PC-3 (cell line): ENCODE data around the gene RCCD1. TPM values are rescaled to one million over a fixed set of nuclear protein-coding genes. Genes with fewer than 3 reads are reported as not detected.

ENCODE experiments used
- ATAC-seq: fragments of 200-7000 bp; cut with Tn5 transposase; 2 replicates; pipeline ENCODE4 v1.9.1; 2020; ENCODE audit warnings: mild to moderate bottlenecking, moderate library complexity
- BruUV-seq: library from RNA; stranded (reverse); fragments of 400-500 nt; replicated peaks from 2 replicates; lab custom pipeline; 2021; lab: Mats Ljungman, UMichigan
- CTCF ChIA-PET: fragments of 300-600 bp; sonication (Branson Sonifier 250); formaldehyde crosslinking; loops from one replicate; lab custom pipeline; 2022; ENCODE audit warnings: antibody characterized with exemption; lab: Charles Lee
- POLR2A ChIA-PET: fragments of 300-600 bp; sonication (Branson Sonifier 250); formaldehyde crosslinking; loops from one replicate; lab custom pipeline; 2022; ENCODE audit warnings: antibody characterized with exemption; ENCODE audit not compliant: unreplicated experiment; lab: Charles Lee
- DNase-seq: peaks from one replicate; pipeline ENCODE4 v3.0.0-alpha.2; 2015
- H2AFZ ChIP-seq: fragments of 300-600 bp; sonication (generic); 2 replicates; pipeline ENCODE4 v1.6.0; 2016; ENCODE audit warnings: antibody characterized with exemption, low read length
- H3F3A ChIP-seq: fragments of 300-600 bp; sonication (generic); one replicate; pipeline ENCODE4 v1.6.0; 2017; ENCODE audit warnings: antibody characterized with exemption, low read length, control low read depth, mild to moderate bottlenecking; ENCODE audit not compliant: unreplicated experiment
- H3K27ac ChIP-seq: fragments of 300-600 bp; sonication (generic); 2 replicates; pipeline ENCODE4 v1.5.1; 2016; ENCODE audit warnings: mild to moderate bottlenecking, low read length
- H3K27me3 ChIP-seq: fragments of 300-600 bp; sonication (generic); 2 replicates; pipeline ENCODE4 v1.6.1; 2016; ENCODE audit warnings: low read length, mixed read lengths
- H3K36me3 ChIP-seq: fragments of 300-600 bp; sonication (generic); 2 replicates; pipeline ENCODE4 v1.6.1; 2016; ENCODE audit warnings: low read depth, mixed run types, low read length, mixed read lengths
- H3K4me1 ChIP-seq: fragments of 300-600 bp; sonication (generic); 2 replicates; pipeline ENCODE4 v1.5.1; 2016; ENCODE audit warnings: low read length; ENCODE audit not compliant: insufficient read depth
- H3K4me2 ChIP-seq: fragments of 300-600 bp; sonication (generic); 2 replicates; pipeline ENCODE4 v1.6.0; 2016; ENCODE audit warnings: low read length
- H3K4me3 ChIP-seq: fragments of 300-600 bp; sonication (generic); 2 replicates; pipeline ENCODE4 v1.5.1; 2016; ENCODE audit warnings: mild to moderate bottlenecking, low read length, mixed read lengths
- H3K79me2 ChIP-seq: fragments of 300-600 bp; sonication (generic); 2 replicates; pipeline ENCODE4 v1.6.1; 2017; ENCODE audit warnings: low read length, mixed read lengths
- H3K9ac ChIP-seq: fragments of 300-600 bp; sonication (generic); 2 replicates; pipeline ENCODE4 v1.6.0; 2016; ENCODE audit warnings: mild to moderate bottlenecking, low read length
- H3K9me2 ChIP-seq: fragments of 300-600 bp; sonication (generic); replicated peaks from 2 replicates; pipeline ENCODE4 v1.6.1; 2016; ENCODE audit warnings: mixed run types, low read length, mixed read lengths
- H3K9me3 ChIP-seq: fragments of 300-600 bp; sonication (generic); 2 replicates; pipeline ENCODE4 v1.6.1; 2016; ENCODE audit warnings: low read length, mixed read lengths
- H4K20me1 ChIP-seq: fragments of 300-600 bp; sonication (generic); 2 replicates; pipeline ENCODE4 v1.6.1; 2016; ENCODE audit warnings: low read length, mixed read lengths
- CTCF ChIP-seq: fragments of 300-600 bp; sonication (generic); conservative IDR thresholded peaks from 2 replicates; pipeline ENCODE4 v1.5.1; 2017; ENCODE audit warnings: antibody characterized with exemption, low read depth, mild to moderate bottlenecking, low read length
- EZH2 ChIP-seq: fragments of 300-600 bp; sonication (generic); IDR thresholded peaks from one replicate; pipeline ENCODE4 v1.6.1; 2017; ENCODE audit warnings: antibody characterized with exemption, mild to moderate bottlenecking, low read length; ENCODE audit not compliant: unreplicated experiment
- EZH2phosphoT487 ChIP-seq: fragments of 300-600 bp; sonication (generic); IDR thresholded peaks from 2 replicates; pipeline ENCODE4 v1.6.1; 2018; ENCODE audit warnings: mild to moderate bottlenecking, antibody characterized with exemption, low read length, borderline replicate concordance
- intact Hi-C: fragments of 100-400 bp; cut with micrococcal nuclease; formaldehyde crosslinking; loops from 2 replicates; pipeline ENCODE4 v1.9.0; 2023
- total RNA-seq: library from RNA; depleted of rRNA; stranded (reverse); fragments of >200 nt; gene quantifications from 2 replicates; pipeline ENCODE4 v1.2.3, GENCODE V29; 2014

RCCD1 gene
- total RNA-seq, 1 experiment from 2014 or later = 9.2 TPM

- Histone ChIP-seq H3K9me2 (no peaks in the 10 kb centered on the region), H3K79me2 (peaks cover 45% of the 10 kb centered on the region), H3K27me3 (no peaks in the 10 kb centered on the region), H2AFZ (no peak overlapping the region), H3K27ac (no peak overlapping the region), H3K9ac (no peak overlapping the region), H4K20me1 (no peaks in the 10 kb centered on the region), H3K36me3 (peaks cover 60% of the 10 kb centered on the region), H3F3A (no peaks in the 10 kb centered on the region), H3K4me3 (no peak overlapping the region), H3K4me2 (no peak overlapping the region), H3K9me3 (no peaks in the 10 kb centered on the region), H3K4me1 (no peaks in the 10 kb centered on the region)
- ATAC-seq (no peak), DNase-seq (no peak)
- no TSS peak for BruUV-seq
- no peak for TF ChIP-seq EZH2phosphoT487
- TF ChIP-seq EZH2 = no peak
- TF ChIP-seq CTCF = no peak
- POLR2A ChIA-PET = no interaction called here
- CTCF ChIA-PET = no interaction called here
- intact Hi-C loops = no loop called here
Observed at GRCh38 chr15:90982135-90982534, 27.5 kb downstream of the RCCD1 start.

GRCh38 chr15:90986790-90987507 is 32.3 kb downstream of the RCCD1 start:
- Histone ChIP-seq H3K27me3 (no peaks in the 10 kb centered on the region), H3K9ac (no peak overlapping the region), H3K4me2 (no peak overlapping the region), H3F3A (no peaks in the 10 kb centered on the region), H2AFZ (no peak overlapping the region), H3K9me3 (no peaks in the 10 kb centered on the region), H3K9me2 (no peaks in the 10 kb centered on the region), H4K20me1 (peaks cover 10% of the 10 kb centered on the region; the same call in 1 of the 2 replicates), H3K36me3 (peaks cover 22% of the 10 kb centered on the region), H3K4me3 (no peak overlapping the region), H3K27ac (no peak overlapping the region), H3K4me1 (no peaks in the 10 kb centered on the region), H3K79me2 (peaks cover 92% of the 10 kb centered on the region)
- ChIA-PET POLR2A (no interaction called here), CTCF (no interaction called here)
- intact Hi-C loops = no loop called here
- no TSS peak for BruUV-seq
- ATAC-seq (no peak), DNase-seq (no peak)
- TF ChIP-seq EZH2 (no peak), CTCF (no peak), EZH2phosphoT487 (no peak)

- Histone ChIP-seq H3K9me2 (no peaks in the 10 kb centered on the region), H3K36me3 (peaks cover 16% of the 10 kb centered on the region), H3K27ac (no peak overlapping the region), H3K27me3 (no peaks in the 10 kb centered on the region), H3K79me2 (peaks cover 98% of the 10 kb centered on the region), H4K20me1 (peaks cover 10% of the 10 kb centered on the region; the same call in 1 of the 2 replicates), H3K9me3 (no peaks in the 10 kb centered on the region), H2AFZ (no peak overlapping the region), H3F3A (no peaks in the 10 kb centered on the region), H3K4me3 (no peak overlapping the region), H3K4me2 (no peak overlapping the region), H3K4me1 (peaks cover 3% of the 10 kb centered on the region; the same call in 1 of the 2 replicates), H3K9ac (no peak overlapping the region)
- DNase-seq = no peak
- no peak for ATAC-seq
- TF ChIP-seq CTCF = no peak
- TF ChIP-seq EZH2phosphoT487 = no peak
- no peak for TF ChIP-seq EZH2
- POLR2A ChIA-PET = no interaction called here
- intact Hi-C loops = no loop called here
- BruUV-seq = no TSS peak
- CTCF ChIA-PET = no interaction called here
Observed at GRCh38 chr15:90987561-90988141, 33.0 kb downstream of the RCCD1 start.
